ENCODE data around the gene CAV2. TPM values are rescaled to one million over a fixed set of nuclear protein-coding genes. Genes with fewer than 3 reads are reported as not detected.
A peak's percentile ranks its signal among the peaks of the same experiment; 100 is the strongest.

The CAV2 gene
- total and polyA plus RNA-seq, 9 of the 15 experiments (the other 6 are each of a cell fraction or from before 2014, with no cell fraction given), result 16.1 to 137 (median 38.3) TPM

DNA sequence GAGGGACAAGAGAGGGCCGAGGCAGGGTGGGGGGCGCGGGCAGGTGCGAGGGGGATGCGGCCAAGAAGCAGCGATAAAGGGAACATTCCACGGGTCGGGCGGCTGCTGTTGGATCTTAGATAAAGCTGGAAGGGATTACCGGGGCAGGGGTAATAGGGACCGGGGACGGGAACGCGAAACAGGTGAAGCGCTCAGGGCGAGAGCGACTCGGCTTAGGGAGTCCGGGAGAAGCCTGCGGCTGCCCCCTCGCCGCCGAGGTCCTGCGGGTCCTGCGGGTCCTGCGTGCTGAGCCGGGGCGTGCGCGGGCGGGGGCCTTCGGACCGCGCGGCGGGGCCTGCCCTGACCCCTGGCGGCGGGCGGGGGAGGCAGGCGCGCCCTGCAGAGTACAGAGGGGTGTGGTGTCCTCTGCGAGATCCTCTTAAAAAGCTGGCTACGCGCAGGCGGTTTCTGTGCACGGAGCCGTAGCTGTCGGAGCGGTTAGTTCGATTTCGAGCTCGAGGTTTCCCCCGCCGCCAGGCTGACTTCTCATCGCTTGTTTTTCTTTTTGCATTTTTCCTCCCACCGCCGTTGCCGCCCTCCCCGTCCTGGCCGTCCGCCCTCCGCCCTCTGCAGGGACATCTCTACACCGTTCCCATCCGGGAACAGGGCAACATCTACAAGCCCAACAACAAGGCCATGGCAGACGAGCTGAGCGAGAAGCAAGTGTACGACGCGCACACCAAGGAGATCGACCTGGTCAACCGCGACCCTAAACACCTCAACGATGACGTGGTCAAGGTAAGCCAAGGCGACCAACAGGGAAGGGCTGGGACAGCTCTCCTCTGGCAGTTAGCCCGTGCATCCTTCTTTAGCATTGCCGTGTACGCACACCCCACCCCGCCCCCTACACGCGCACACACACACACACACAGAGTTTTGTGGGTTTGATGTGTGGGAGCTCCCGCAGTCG lies 26.6 kb downstream of the CAV2 start (continued):
- TF ChIP-seq, protein P1, sequence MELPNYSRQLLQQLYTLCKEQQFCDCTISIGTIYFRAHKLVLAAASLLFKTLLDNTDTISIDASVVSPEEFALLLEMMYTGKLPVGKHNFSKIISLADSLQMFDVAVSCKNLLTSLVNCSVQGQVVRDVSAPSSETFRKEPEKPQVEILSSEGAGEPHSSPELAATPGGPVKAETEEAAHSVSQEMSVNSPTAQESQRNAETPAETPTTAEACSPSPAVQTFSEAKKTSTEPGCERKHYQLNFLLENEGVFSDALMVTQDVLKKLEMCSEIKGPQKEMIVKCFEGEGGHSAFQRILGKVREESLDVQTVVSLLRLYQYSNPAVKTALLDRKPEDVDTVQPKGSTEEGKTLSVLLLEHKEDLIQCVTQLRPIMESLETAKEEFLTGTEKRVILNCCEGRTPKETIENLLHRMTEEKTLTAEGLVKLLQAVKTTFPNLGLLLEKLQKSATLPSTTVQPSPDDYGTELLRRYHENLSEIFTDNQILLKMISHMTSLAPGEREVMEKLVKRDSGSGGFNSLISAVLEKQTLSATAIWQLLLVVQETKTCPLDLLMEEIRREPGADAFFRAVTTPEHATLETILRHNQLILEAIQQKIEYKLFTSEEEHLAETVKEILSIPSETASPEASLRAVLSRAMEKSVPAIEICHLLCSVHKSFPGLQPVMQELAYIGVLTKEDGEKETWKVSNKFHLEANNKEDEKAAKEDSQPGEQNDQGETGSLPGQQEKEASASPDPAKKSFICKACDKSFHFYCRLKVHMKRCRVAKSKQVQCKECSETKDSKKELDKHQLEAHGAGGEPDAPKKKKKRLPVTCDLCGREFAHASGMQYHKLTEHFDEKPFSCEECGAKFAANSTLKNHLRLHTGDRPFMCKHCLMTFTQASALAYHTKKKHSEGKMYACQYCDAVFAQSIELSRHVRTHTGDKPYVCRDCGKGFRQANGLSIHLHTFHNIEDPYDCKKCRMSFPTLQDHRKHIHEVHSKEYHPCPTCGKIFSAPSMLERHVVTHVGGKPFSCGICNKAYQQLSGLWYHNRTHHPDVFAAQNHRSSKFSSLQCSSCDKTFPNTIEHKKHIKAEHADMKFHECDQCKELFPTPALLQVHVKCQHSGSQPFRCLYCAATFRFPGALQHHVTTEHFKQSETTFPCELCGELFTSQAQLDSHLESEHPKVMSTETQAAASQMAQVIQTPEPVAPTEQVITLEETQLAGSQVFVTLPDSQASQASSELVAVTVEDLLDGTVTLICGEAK (IDR thresholded peaks at IDR 0.05), result no peak; the same call in 1 of the 2 replicates
- TF ChIP-seq, protein P1 (CRISPR knock-in tag; IDR thresholded peaks at IDR 0.05), result no peak
- TF ChIP-seq MTA3 (IDR thresholded peaks at IDR 0.05; ENCODE audit: borderline replicate concordance) (peak; percentile 38), ZBTB17 (CRISPR knock-in tag; IDR thresholded peaks at IDR 0.05) (peak; percentile 33; the same call in 1 of the 2 replicates), GABPA (tag; conservative IDR thresholded peaks at IDR 0.05; ENCODE audit: low read depth) (no peak), SMAD4 (CRISPR knock-in tag; conservative IDR thresholded peaks at IDR 0.05) (peak; percentile 83), FOXA1 (IDR thresholded peaks at IDR 0.05; ENCODE audit: borderline replicate concordance) (no peak), ARID1B (IDR thresholded peaks at IDR 0.05) (peak; percentile 65), PHF8 (IDR thresholded peaks at IDR 0.05; ENCODE audit: borderline replicate concordance, low read length) (peak; percentile 42; the same call in 1 of the 2 replicates), ETV5 (CRISPR knock-in tag; IDR thresholded peaks at IDR 0.05; ENCODE audit: low read depth) (0 out of 2 replicates have a peak, but pooled peaks have one; percentile 22)
- TF ChIP-seq, protein P2, sequence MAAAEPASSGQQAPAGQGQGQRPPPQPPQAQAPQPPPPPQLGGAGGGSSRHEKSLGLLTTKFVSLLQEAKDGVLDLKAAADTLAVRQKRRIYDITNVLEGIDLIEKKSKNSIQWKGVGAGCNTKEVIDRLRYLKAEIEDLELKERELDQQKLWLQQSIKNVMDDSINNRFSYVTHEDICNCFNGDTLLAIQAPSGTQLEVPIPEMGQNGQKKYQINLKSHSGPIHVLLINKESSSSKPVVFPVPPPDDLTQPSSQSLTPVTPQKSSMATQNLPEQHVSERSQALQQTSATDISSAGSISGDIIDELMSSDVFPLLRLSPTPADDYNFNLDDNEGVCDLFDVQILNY (CRISPR knock-in tag; IDR thresholded peaks at IDR 0.05), result 0 out of 2 replicates have a peak, but pooled peaks have one; percentile 65
- TF ChIP-seq, protein P3, sequence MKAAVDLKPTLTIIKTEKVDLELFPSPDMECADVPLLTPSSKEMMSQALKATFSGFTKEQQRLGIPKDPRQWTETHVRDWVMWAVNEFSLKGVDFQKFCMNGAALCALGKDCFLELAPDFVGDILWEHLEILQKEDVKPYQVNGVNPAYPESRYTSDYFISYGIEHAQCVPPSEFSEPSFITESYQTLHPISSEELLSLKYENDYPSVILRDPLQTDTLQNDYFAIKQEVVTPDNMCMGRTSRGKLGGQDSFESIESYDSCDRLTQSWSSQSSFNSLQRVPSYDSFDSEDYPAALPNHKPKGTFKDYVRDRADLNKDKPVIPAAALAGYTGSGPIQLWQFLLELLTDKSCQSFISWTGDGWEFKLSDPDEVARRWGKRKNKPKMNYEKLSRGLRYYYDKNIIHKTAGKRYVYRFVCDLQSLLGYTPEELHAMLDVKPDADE (conservative IDR thresholded peaks at IDR 0.05; ENCODE audit: control insufficient read depth, low read depth, low read length), result peak; percentile 50; the same call in 1 of the 2 replicates
- TF ChIP-seq, protein P4, sequence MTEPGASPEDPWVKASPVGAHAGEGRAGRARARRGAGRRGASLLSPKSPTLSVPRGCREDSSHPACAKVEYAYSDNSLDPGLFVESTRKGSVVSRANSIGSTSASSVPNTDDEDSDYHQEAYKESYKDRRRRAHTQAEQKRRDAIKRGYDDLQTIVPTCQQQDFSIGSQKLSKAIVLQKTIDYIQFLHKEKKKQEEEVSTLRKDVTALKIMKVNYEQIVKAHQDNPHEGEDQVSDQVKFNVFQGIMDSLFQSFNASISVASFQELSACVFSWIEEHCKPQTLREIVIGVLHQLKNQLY (CRISPR knock-in tag; conservative IDR thresholded peaks at IDR 0.05), result no peak

Measured in K562 (cell line).